Measurements from ENCODE around the gene RASSF8.

RASSF8 gene

DNA sequence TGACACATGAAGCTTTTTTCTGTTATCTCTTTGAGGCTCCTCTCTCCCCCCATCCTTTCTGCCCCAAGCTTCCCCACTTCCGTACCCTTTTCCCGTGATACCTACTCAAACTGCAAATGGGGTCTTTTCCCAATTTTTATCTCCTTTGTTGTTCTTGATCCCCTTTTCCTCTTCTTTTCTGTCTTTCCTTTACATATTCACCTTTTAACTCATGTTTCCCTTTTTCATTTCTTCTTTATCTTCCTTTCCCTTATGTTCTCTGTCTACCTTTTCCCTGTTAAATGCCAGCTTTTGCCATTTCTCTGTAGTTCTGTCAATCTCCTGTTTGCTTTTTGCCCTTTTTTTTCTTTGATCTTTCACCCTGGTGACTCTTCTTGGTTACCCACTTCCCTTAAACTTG lies 168.9 kb downstream of the RASSF8 start:
- peak overlapping the region; percentile 65; the same call in 1 of the 2 replicates for H3K4me3 ChIP-seq (ENCODE audit: low read length)
- WGBS = 41% methylated on average over 2 of the region's 2 CpGs
- no peaks in the 10 kb centered on the region for H3K9me3 ChIP-seq (ENCODE audit: insufficient read depth, low read depth, low read length)
- no peak overlapping the region for H3K9ac ChIP-seq (ENCODE audit: low read depth, low read length)
- H3K36me3 ChIP-seq (ENCODE audit: insufficient read depth, low read length) = no peaks in the 10 kb centered on the region
- peaks cover 26% of the 10 kb centered on the region for H3K4me1 ChIP-seq (ENCODE audit: insufficient read depth, low read length)
- no peak overlapping the region for H3K27ac ChIP-seq (ENCODE audit: low read depth, low read length)
- peaks cover 97% of the 10 kb centered on the region for H3K27me3 ChIP-seq (ENCODE audit: insufficient read depth, low read length)

DNA sequence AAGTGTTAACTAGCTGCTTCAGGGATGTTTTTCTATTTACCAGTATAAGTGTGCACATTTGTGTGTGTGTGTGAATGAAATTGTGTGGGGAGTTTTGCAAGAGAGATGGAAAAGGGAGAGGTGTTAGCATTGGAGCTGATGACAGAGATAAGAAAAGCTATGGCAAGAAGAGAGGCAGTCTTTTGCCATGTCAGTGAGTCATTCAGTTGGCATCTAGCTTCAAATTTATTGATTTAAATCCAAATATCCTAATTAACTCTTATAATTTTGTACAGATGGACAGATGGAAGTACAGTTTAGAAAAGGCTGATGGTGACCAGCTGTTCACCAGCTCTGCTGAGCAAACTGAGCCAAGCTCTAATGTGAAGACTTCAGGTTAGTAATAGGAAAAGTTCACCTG lies 169.7 kb downstream of the RASSF8 start:
- no peaks in the 10 kb centered on the region for H3K36me3 ChIP-seq (ENCODE audit: insufficient read depth, low read length)
- peaks cover 90% of the 10 kb centered on the region for H3K27me3 ChIP-seq (ENCODE audit: insufficient read depth, low read length)
- no peak overlapping the region for H3K4me3 ChIP-seq (ENCODE audit: low read length)
- H3K9me3 ChIP-seq (ENCODE audit: insufficient read depth, low read depth, low read length) = no peaks in the 10 kb centered on the region
- no peak overlapping the region for H3K9ac ChIP-seq (ENCODE audit: low read depth, low read length)
- H3K27ac ChIP-seq (ENCODE audit: low read depth, low read length) = no peak overlapping the region
- H3K4me1 ChIP-seq (ENCODE audit: insufficient read depth, low read length) = peaks cover 22% of the 10 kb centered on the region
